Lower leg skin (tissue), 4 donors: ENCODE measurements around the gene ST7. TPM values are rescaled to one million over a fixed set of nuclear protein-coding genes. Genes with fewer than 3 reads are reported as not detected.

Experiments
- DNase-seq, 2 donors: peaks; one replicate each; pipeline ENCODE4 v3.0.0-alpha.2; 2019; ENCODE audit warnings: low spot score in 2 of 2
- H3K4me3 ChIP-seq: fragments of 200-600 bp; sonication (generic); 2 replicates; pipeline ENCODE4 v1.5.1; 2017; ENCODE audit warnings: mild to moderate bottlenecking, low read depth; ENCODE audit not compliant: poor library complexity, severe bottlenecking
- POLR2A ChIP-seq, 2 donors: fragments of 450-650 bp; IDR thresholded peaks; one replicate each; pipeline ENCODE4 v1.6.1; 2016 to 2017; ENCODE audit warnings: antibody characterized with exemption in 2 of 2, mild to moderate bottlenecking in 1 of 2, moderate library complexity in 1 of 2
- WGBS, 2 donors: methylation state at CpG; one replicate each; pipeline ENCODE4 v1.1.5; 2018; 5-methylcytosine and 5-hydroxymethylcytosine counted together
- intact Hi-C: fragments of 100-400 bp; cut with DNase I; formaldehyde crosslinking; loops from one replicate; pipeline ENCODE4 v1.15.0; 2023; ENCODE audit warnings: low total_unique reads
- total RNA-seq, 4 donors: library from RNA; depleted of rRNA; stranded (reverse); fragments of >200 nt; gene quantifications; one replicate each; pipeline ENCODE4 v1.1.0, GENCODE V29; 2016
- TF ChIP-seq, protein P1 (sequence below), 3 donors: fragments of 450-650 bp; IDR thresholded peaks; one replicate each; pipeline ENCODE4 v1.5.1; 2016; ENCODE audit warnings: antibody characterized with exemption in 3 of 3, mild to moderate bottlenecking in 3 of 3, moderate library complexity in 2 of 3

ST7 gene
- total RNA-seq, 4 donors from 2014 or later: 10.8 to 17.1 (median 11.4) TPM

DNA sequence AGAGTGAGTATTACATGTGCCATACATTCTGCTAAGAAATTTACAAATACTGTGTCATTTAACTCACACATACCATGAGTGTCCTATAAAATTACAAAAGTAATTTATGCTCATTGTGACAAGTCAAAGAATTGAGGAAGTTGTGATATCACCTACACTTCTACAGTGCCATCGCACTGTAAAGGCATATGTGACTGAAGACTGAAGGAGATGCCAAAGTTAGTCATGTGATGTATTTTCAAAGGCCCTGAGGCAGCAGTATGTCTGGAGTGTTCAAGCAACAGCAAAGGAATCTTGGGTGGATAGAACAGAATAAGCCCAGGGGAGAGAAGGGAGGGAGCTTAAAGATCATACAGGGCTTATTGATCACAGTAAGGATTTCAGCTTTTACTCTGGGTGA, 192.8 kb downstream of the ST7 start:
- 69 to 71% methylated on average over 1 of the region's 1 CpG for WGBS, 2 donors
- no peak overlapping the region for H3K4me3 ChIP-seq
- intact Hi-C loops: no loop called here
- no peak for DNase-seq
- no peak for TF ChIP-seq POLR2A (IDR thresholded peaks at IDR 0.05)
- TF ChIP-seq, protein P1, sequence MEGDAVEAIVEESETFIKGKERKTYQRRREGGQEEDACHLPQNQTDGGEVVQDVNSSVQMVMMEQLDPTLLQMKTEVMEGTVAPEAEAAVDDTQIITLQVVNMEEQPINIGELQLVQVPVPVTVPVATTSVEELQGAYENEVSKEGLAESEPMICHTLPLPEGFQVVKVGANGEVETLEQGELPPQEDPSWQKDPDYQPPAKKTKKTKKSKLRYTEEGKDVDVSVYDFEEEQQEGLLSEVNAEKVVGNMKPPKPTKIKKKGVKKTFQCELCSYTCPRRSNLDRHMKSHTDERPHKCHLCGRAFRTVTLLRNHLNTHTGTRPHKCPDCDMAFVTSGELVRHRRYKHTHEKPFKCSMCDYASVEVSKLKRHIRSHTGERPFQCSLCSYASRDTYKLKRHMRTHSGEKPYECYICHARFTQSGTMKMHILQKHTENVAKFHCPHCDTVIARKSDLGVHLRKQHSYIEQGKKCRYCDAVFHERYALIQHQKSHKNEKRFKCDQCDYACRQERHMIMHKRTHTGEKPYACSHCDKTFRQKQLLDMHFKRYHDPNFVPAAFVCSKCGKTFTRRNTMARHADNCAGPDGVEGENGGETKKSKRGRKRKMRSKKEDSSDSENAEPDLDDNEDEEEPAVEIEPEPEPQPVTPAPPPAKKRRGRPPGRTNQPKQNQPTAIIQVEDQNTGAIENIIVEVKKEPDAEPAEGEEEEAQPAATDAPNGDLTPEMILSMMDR (IDR thresholded peaks at IDR 0.05): no peak

DNA sequence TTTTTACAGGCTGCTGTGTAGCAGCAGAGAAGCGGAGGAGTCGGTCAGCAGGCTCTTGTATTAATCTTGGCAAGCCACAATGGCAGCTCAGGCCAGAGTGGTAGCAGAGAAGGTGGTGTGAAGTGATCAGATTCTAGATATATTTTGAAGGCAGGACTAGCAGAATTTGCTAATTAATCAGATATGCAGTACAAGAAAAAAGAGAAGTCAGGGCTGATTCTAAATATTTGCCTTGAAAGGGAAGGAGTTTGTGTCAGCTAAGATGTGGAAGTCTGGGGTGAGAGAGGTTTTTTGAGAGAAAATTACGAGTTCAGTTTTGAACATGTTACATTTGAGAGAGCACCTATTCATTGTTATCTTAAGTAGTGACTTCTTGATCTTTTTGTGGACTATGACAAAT, 193.2 kb downstream of the ST7 start:
- no peak overlapping the region for H3K4me3 ChIP-seq
- TF ChIP-seq POLR2A (IDR thresholded peaks at IDR 0.05): no peak
- TF ChIP-seq, protein P1 (IDR thresholded peaks at IDR 0.05): no peak
- no peak for DNase-seq
- intact Hi-C loops: no loop called here
- 85 to 86% methylated on average over 3 of the region's 3 CpGs for WGBS, 2 donors

DNA sequence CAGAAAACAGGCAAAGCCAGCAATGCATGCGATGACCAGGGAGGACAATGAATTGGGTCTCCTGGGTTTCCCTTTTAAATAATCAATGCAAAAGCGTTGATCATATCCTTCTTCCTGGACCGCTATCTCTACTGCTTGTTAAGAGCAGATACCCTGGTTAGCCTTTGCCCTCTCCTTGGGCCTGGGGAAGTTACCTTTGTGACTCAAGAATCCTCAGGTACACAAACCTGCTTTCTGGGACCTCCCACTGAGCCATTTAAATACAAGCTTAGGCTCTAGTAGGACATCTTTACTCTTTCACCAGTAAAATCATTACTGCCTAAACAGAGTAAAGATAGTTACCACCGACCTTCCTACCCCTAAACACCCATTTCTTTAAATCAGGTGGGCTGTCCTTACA, 195.7 kb downstream of the ST7 start:
- DNase-seq: no peak
- no peak overlapping the region for H3K4me3 ChIP-seq
- no peak for TF ChIP-seq POLR2A (IDR thresholded peaks at IDR 0.05)
- TF ChIP-seq, protein P1 (IDR thresholded peaks at IDR 0.05): no peak
- 92 to 93% methylated on average over 4 of the region's 4 CpGs for WGBS, 2 donors
- intact Hi-C loops: no loop called here

DNA sequence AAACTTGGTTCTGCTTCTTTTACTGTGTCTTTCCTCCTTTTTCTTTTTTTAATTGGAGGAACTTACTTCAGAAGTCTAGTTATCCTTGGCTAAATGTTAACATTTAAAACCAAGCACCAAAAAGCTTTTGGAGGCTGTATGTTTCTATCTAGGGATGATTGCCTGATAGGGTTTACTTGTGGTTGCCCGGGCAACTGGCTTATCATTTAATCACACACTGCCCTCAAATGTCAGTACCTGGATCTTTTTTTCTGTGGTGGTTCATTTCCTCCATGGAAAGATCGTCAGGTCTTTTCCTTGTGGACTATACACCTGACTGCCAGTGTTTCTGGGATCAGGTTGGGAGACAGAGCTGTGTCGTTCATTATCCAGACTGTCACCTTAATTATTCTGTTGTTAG, 196.4 kb downstream of the ST7 start:
- TF ChIP-seq POLR2A (IDR thresholded peaks at IDR 0.05): no peak
- TF ChIP-seq, protein P1 (IDR thresholded peaks at IDR 0.05): no peak
- 67 to 85% methylated on average over 3 of the region's 3 CpGs for WGBS, 2 donors
- DNase-seq: no peak
- H3K4me3 ChIP-seq: no peak overlapping the region
- intact Hi-C loops: no loop called here

DNA sequence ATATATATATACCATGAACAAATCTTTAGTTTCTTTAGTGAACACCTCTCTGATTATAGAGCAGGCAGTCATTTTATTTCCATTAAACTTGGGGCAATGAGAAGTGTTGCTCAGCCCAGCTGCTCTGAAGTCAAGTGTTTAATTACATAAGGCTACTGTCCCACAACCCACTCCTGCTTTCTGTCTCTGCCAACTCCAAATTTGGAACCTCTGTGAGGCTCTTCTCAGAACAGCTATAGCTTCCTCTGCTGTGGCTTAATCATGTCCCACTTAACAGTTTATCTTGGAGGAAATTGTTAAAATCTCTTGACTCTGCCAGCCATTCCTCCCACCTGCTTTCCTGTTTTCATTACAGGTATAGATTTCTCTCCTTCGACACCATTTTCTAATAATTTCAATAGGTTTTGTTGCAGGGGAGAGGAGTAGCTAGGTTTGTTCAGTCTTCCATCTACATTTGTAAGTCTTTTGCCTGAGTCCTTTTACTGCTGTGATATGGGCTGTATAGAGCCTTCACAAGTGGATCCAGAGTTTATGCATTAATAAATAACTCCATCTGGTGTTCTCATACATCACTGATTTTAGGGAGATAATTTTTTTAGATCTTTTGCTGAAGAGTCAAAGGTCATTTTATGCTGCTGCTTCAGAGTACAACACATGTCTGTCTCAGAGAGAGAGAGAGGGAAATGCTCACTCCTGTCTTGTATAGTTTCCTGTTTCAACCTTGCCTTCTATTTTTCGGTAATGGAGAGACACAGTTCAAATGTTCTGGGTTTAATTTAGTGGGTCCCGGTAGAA, 199.1 kb downstream of the ST7 start:
- DNase-seq: no peak
- whole genome bisulfite sequencing, 2 donors: 84 to 90% methylated on average over 3 of the region's 3 CpGs
- H3K4me3 ChIP-seq: no peak overlapping the region
- intact Hi-C loops: no loop called here
- no peak for TF ChIP-seq POLR2A (IDR thresholded peaks at IDR 0.05)
- TF ChIP-seq, protein P1 (IDR thresholded peaks at IDR 0.05): no peak
